HepG2 (cell line): Measurements from ENCODE around the gene PIM1. TPM values are rescaled to one million over a fixed set of nuclear protein-coding genes. Genes with fewer than 3 reads are reported as not detected.

Source experiments
- ARHGAP35 ChIP-seq: sonication (generic); formaldehyde crosslinking; IDR thresholded peaks from 2 replicates; pipeline ENCODE4 v1.9.0; 2022; ENCODE audit warnings: mild to moderate bottlenecking, inconsistent platforms, moderate library complexity, missing genetic modification reagents, borderline replicate concordance
- CBX1 ChIP-seq: IDR thresholded peaks from one replicate; pipeline ENCODE4 v1.6.1; 2016; ENCODE audit warnings: antibody characterized with exemption, low read depth
- GPN1 ChIP-seq: sonication (generic); formaldehyde crosslinking; IDR thresholded peaks from 2 replicates; pipeline ENCODE4 v1.5.1; 2020; ENCODE audit warnings: missing genetic modification reagents, borderline replicate concordance
- NBN ChIP-seq: fragments of 450-650 bp; conservative IDR thresholded peaks from 2 replicates; pipeline ENCODE4 v1.6.1; 2017
- NPAS2 ChIP-seq: sonication (generic); formaldehyde crosslinking; IDR thresholded peaks from 2 replicates; pipeline ENCODE4 v1.8.0; 2022; ENCODE audit warnings: mild to moderate bottlenecking, missing genetic modification reagents, borderline replicate concordance
- PAXIP1 ChIP-seq: sonication (generic); formaldehyde crosslinking; conservative IDR thresholded peaks from 2 replicates; pipeline ENCODE4 v1.4.0; 2020; ENCODE audit warnings: mild to moderate bottlenecking, missing genetic modification reagents, moderate library complexity
- PHB2 ChIP-seq: fragments of 450-650 bp; IDR thresholded peaks from 2 replicates; pipeline ENCODE4 v1.6.1; 2018; ENCODE audit not compliant: partially characterized antibody
- PHF5A ChIP-seq: IDR thresholded peaks from one replicate; pipeline ENCODE4 v1.6.1; 2018; ENCODE audit warnings: low read depth, missing genetic modification reagents; ENCODE audit not compliant: unreplicated experiment
- SRSF4 ChIP-seq: fragments of 200-400 bp; formaldehyde crosslinking; IDR thresholded peaks from one replicate; pipeline ENCODE4 v1.6.1; 2018; ENCODE audit warnings: mild to moderate bottlenecking, low read depth, low read length, moderate library complexity; ENCODE audit not compliant: poor library complexity, severe bottlenecking
- SRSF9 ChIP-seq: fragments of 200-400 bp; formaldehyde crosslinking; IDR thresholded peaks from 2 replicates; pipeline ENCODE4 v1.6.1; 2018; ENCODE audit warnings: borderline replicate concordance, mild to moderate bottlenecking, low read depth, low read length; ENCODE audit not compliant: insufficient read depth, poor library complexity, severe bottlenecking
- SYNCRIP ChIP-seq: fragments of 200-400 bp; formaldehyde crosslinking; IDR thresholded peaks from 2 replicates; pipeline ENCODE4 v1.6.1; 2018; ENCODE audit warnings: mild to moderate bottlenecking, low read depth, low read length; ENCODE audit not compliant: insufficient read depth
- TOE1 ChIP-seq: sonication (generic); formaldehyde crosslinking; IDR thresholded peaks from 2 replicates; pipeline ENCODE4 v1.4.0; 2020; ENCODE audit warnings: mild to moderate bottlenecking, missing genetic modification reagents
- XRCC5 ChIP-seq: fragments of 200-400 bp; formaldehyde crosslinking; optimal IDR thresholded peaks from 2 replicates; pipeline ENCODE3; 2017; ENCODE audit warnings: mild to moderate bottlenecking, low read length
- ZBTB7A ChIP-seq: sonication (generic); formaldehyde crosslinking; IDR thresholded peaks from 2 replicates; pipeline ENCODE4 v1.8.0; 2022; ENCODE audit warnings: mild to moderate bottlenecking, missing genetic modification reagents
- ZNF350 ChIP-seq: sonication (generic); formaldehyde crosslinking; IDR thresholded peaks from 2 replicates; pipeline ENCODE4 v1.4.0; 2020; ENCODE audit warnings: mild to moderate bottlenecking, low read depth, missing genetic modification reagents, borderline replicate concordance
- ZNF607 ChIP-seq: sonication (generic); formaldehyde crosslinking; IDR thresholded peaks from 2 replicates; pipeline ENCODE4 v1.5.1; 2020; ENCODE audit warnings: missing genetic modification reagents, mild to moderate bottlenecking, borderline replicate concordance
- ZNF883 ChIP-seq: sonication (generic); formaldehyde crosslinking; IDR thresholded peaks from 2 replicates; pipeline ENCODE4 v1.5.1; 2020; ENCODE audit warnings: mild to moderate bottlenecking, missing genetic modification reagents; ENCODE audit errors: not compliant biosample characterization
- ZSCAN21 ChIP-seq: sonication (generic); formaldehyde crosslinking; IDR thresholded peaks from 2 replicates; pipeline ENCODE4 v1.8.0; 2022; ENCODE audit warnings: mild to moderate bottlenecking, missing genetic modification reagents, moderate library complexity, borderline replicate concordance
- polyA plus RNA-seq, 8 experiments: library from polyadenylated mRNA; depleted of rRNA in 3 of 8; stranded (reverse) in 7 of 8; unstranded in 1 of 8; fragments of >200 nt; fragmentation: Illumina TruSeq in 4 of 8; extraction: Trizol in 4 of 8; gene quantifications; 2 replicates each; pipeline versions ENCODE4 v1.2.1 to v1.2.3, GENCODE V29; 2011 to 2016; ENCODE audit warnings: low read depth in 4 of 8, missing spikeins in 1 of 8, mixed read lengths in 1 of 8; ENCODE audit not compliant: insufficient read depth in 1 of 8
- total RNA-seq, 5 experiments: library from RNA; depleted of rRNA; stranded (reverse); fragments of >200 nt; fragmentation: Illumina TruSeq; extraction: Trizol; gene quantifications; 2 replicates each; pipeline ENCODE4 v1.2.3, GENCODE V29; 2016; ENCODE audit warnings: low read depth in 1 of 5
- TF ChIP-seq, protein P1 (sequence below): sonication (generic); formaldehyde crosslinking; IDR thresholded peaks from 2 replicates; pipeline ENCODE4 v1.4.0; 2020; ENCODE audit warnings: missing genetic modification reagents
- TF ChIP-seq, protein P2 (sequence below): IDR thresholded peaks from 2 replicates; pipeline ENCODE4 v1.6.1; 2012; ENCODE audit warnings: low read depth, low read length, improper control_type of control experiment
- TF ChIP-seq, protein P3 (sequence below): sonication (generic); formaldehyde crosslinking; IDR thresholded peaks from 2 replicates; pipeline ENCODE4 v1.4.0; 2020; ENCODE audit warnings: mild to moderate bottlenecking, missing genetic modification reagents

Gene PIM1
- total and polyA plus RNA-seq, 2 of the 13 experiments (the other 11 are each of a cell fraction or from before 2014, with no cell fraction given): 29.4 to 117 TPM

DNA sequence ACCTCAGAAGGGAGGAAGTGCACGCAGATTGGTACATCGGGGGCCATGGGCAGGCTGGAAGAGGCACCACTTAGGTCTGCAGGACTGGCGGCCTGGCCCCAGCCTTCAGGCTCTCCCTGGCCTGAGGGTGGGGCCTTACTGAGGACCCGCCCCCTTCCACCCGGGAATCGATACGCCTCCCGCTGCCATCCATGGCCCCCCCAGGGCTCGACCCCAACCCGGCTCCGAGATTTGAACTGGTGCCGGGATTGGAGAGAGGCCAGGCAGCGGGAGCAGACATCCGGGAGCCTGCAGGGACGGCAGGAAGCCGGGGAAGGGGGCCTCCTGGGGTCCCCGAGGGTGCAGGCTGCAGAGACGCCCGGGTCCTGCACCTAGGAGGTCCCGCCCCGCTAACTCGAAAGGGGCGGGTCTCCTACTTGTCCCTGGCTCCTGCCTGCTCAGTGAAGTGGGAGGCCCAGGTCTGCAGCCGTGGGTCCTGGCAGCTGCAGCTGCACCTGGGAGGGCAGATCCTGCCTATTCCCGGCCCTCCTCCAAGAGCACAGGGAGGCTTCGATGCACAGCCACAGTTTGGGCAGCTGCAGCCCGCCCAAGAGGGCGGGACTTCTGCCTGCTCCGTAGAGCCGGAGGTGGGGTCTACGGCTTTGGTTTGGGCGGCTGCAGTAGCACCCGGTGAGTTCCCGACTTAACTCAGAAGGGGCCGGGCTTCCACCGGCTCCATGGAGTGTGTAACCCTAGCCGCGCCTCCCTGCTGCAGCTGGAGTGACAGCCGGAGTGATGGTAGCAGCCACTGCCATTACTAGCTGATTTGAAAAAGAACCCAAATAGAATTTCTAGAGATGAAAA lies 52.4 kb downstream of the PIM1 start (continued):
- TF ChIP-seq, protein P1, sequence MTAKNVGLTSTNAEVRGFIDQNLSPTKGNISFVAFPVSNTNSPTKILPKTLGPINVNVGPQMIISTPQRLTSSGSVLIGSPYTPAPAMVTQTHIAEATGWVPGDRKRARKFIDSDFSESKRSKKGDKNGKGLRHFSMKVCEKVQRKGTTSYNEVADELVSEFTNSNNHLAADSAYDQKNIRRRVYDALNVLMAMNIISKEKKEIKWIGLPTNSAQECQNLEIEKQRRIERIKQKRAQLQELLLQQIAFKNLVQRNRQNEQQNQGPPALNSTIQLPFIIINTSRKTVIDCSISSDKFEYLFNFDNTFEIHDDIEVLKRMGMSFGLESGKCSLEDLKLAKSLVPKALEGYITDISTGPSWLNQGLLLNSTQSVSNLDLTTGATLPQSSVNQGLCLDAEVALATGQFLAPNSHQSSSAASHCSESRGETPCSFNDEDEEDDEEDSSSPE: peak; percentile 63
- TF ChIP-seq ZNF607 (CRISPR knock-in tag) (no peak; the same call in 1 of the 2 replicates), ZBTB7A (CRISPR knock-in tag) (no peak), XRCC5 (peak; percentile 72), GPN1 (CRISPR knock-in tag) (no peak), NPAS2 (no peak), ZNF883 (CRISPR knock-in tag) (no peak), NBN (no peak), SRSF4 (no peak), SYNCRIP (no peak), ZNF350 (CRISPR knock-in tag) (peak; percentile 87), ZSCAN21 (CRISPR knock-in tag) (peak; percentile 74; the same call in 1 of the 2 replicates), ARHGAP35 (no peak), TOE1 (no peak), PHF5A (CRISPR knock-in tag) (no peak), SRSF9 (no peak), CBX1 (no peak), PAXIP1 (peak; percentile 75), PHB2 (no peak)
- TF ChIP-seq, protein P2, sequence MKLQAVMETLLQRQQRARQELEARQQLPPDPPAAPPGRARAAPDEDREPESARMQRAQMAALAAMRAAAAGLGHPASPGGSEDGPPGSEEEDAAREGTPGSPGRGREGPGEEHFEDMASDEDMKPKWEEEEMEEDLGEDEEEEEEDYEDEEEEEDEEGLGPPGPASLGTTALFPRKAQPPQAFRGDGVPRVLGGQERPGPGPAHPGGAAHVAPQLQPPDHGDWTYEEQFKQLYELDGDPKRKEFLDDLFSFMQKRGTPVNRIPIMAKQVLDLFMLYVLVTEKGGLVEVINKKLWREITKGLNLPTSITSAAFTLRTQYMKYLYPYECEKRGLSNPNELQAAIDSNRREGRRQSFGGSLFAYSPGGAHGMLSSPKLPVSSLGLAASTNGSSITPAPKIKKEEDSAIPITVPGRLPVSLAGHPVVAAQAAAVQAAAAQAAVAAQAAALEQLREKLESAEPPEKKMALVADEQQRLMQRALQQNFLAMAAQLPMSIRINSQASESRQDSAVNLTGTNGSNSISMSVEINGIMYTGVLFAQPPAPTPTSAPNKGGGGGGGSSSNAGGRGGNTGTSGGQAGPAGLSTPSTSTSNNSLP: no peak
- TF ChIP-seq, protein P3, sequence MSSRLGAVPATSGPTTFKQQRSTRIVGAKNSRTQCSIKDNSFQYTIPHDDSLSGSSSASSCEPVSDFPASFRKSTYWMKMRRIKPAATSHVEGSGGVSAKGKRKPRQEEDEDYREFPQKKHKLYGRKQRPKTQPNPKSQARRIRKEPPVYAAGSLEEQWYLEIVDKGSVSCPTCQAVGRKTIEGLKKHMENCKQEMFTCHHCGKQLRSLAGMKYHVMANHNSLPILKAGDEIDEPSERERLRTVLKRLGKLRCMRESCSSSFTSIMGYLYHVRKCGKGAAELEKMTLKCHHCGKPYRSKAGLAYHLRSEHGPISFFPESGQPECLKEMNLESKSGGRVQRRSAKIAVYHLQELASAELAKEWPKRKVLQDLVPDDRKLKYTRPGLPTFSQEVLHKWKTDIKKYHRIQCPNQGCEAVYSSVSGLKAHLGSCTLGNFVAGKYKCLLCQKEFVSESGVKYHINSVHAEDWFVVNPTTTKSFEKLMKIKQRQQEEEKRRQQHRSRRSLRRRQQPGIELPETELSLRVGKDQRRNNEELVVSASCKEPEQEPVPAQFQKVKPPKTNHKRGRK (CRISPR knock-in tag): no peak
